ENCODE data around the gene CKLF.
"Not testable (repeated sequence)": the region's sequence is repeated elsewhere in the genome, so short reads cannot be mapped to it uniquely, and the experiment has no call there.

The CKLF gene

DNA sequence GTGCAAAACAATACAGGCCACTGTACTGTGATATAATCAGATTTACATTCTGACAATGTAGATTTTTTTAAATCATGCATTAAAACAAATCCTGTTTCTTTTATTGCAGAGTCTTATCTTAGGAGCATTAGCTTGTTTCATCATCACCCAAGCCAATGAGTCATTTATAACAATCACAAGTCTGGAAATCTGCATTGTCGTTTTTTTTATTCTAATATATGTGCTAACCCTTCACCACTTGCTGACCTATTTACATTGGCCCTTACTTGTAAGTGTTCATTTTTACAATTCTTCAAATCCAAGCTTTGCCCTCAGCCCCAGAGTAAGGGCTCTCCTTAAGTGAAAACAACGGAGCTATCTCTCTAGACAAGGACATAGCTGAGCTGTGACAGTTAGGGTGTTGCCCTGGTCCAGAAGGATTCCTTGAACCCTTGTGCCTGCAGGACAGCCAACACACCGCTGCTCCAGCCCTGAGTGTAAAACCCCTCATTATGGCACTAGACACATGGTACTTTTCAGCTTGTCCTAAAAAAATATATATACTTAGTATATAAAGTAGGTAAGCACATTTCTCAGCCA lies 17.5 kb downstream of the CKLF start:
- no peak for DNase-seq (ENCODE audit: low read depth)

DNA sequence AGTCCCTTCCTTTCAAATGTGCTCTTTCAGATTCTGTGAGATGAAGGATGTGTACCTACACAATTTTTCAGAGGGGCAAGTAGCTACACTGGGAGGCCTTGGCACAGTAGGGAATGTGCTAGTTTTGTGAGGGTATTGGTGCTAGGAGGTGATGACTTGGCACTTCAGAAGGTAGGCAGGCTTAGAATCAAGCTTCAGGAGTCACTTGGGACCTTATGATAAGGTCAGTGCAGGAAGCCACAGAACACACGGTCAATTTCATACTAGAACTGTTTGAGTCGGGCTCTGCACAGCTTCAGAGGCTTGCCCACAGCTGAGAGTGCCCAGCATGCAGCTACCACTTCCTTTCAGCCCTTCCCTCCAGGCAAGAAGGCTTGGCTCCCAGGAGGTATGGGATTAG lies 20.0 kb downstream of the CKLF start:
- no peak for DNase-seq (ENCODE audit: low read depth)

- no peak for DNase-seq (ENCODE audit: low read depth)
These were observed 21.7 kb downstream of the CKLF start for GRCh38 chr16:66574081-66574480.

GRCh38 chr16:66574531-66574930 lies 22.2 kb downstream of the CKLF start:
- DNase-seq (ENCODE audit: low read depth) = no peak

DNA sequence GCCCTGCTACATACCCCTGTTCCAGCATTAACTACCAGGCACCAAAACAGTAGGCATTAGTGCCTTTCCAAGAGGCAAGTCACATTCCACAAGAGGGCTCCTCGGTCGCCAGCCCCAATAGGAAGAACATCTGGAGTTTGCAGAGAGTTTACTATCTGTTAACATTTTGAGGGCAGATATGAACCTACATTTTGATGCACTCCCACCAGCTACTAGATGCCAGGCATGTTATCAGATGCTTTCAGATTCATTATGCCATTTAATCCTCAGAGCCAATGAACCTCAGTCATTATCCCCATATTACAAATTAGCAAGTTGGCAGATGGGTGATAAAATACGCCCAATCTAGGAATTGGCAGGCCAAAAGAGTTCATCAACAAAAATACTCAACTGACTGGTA lies 22.7 kb downstream of the CKLF start:
- DNase-seq (ENCODE audit: low read depth) = no peak

DNA sequence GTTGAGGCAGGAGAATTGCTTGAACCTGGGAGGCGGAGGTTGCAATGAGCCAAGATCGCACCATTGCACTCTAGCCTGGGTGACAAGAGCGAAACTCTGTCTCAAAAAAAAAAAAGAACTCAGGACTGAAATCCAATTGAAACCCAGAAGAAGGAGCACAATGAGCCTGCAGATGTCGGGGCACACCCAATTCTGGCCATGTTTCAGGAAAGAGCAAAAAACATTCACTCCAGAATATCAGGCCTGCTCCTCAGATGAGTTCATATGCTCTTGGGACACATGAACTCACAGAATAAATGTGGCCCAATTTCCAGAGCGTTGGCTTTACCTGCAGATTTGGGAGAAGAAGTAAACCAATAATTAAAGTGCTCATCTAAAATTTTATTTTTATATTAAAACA lies 23.9 kb downstream of the CKLF start:
- no peak for DNase-seq (ENCODE audit: low read depth)

- DNase-seq (ENCODE audit: low read depth) = no peak
These were observed 26.5 kb downstream of the CKLF start, which contains the start of gene CMTM2 for GRCh38 chr16:66578651-66579531. Gene CMTM2 (plus strand): TSS chr16:66579463. CDS start chr16:66579608, 145 bp downstream.

GRCh38 chr16:66580605-66581209 lies 28.3 kb downstream of the CKLF start:
- DNase-seq (ENCODE audit: low read depth) = peak; percentile 54

DNA sequence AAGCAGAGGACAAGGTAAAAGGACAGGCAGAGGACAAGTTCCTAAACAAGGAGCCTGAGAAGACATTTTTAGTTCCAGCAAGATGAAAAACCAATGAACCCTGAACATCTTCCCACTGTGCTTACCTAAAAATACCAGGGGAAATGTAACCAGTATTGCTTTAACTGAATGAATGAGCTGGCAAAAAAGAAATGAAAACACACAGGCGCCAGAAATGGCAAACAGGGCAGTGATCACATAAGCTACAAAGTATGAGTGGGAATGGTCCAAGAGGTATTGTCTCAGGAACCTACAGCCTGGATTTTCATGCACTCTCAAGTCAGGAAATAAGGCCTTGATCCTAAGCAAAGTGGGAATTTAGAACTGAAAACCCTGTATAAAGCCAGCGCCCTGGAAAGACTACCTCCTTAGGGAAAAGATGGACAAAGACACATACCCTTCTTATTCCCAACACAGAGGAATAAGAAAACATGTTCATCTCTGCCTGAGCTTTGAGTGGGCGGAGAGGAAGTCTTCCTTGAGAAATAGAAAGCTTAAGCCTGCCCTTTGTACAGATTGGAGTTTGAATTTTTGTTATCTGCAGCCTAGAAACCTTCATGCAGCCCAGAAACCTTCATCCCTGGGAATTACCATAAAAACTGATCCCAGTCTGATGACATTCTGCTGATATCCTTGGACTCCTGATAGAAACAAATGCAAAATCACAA lies 29.0 kb downstream of the CKLF start:
- DNase-seq (ENCODE audit: low read depth) = no peak

DNA sequence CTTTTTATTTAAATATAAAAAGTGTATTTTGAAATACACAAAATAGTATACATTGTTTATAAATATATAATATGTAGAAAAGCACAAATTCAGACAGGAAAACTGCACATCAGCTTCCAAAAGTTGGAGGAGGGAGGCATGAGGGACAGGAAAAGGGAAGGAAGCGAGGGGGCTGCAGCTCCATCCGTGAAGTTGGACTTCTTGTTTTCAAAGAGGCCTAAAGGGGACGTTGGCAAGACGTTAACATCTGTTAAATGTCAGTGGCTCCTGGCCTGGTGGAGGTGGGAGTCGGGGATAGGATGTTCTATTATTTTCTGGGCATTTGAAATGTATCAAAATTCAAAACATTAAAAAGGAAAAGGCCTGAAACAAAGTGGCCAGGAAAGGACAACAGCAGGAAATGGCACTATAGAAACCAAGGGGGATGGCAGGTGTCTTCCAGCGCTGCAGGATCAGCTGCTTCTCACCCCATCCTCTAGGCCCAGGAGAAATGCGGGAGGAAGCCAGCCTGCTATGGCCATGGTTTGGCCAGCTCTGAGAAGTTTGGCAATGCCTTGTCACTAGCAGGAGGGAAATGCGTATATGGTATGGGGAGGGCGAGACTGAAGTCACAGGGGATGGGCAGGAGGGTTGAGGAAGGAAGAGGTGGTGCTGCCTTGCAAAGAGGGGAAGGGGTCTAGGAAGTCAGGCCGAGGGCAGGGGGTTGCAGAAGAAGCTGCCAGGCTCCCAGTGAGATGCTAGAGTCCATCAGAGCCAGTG lies 33.3 kb downstream of the CKLF start:
- no peak for DNase-seq (ENCODE audit: low read depth)

DNA sequence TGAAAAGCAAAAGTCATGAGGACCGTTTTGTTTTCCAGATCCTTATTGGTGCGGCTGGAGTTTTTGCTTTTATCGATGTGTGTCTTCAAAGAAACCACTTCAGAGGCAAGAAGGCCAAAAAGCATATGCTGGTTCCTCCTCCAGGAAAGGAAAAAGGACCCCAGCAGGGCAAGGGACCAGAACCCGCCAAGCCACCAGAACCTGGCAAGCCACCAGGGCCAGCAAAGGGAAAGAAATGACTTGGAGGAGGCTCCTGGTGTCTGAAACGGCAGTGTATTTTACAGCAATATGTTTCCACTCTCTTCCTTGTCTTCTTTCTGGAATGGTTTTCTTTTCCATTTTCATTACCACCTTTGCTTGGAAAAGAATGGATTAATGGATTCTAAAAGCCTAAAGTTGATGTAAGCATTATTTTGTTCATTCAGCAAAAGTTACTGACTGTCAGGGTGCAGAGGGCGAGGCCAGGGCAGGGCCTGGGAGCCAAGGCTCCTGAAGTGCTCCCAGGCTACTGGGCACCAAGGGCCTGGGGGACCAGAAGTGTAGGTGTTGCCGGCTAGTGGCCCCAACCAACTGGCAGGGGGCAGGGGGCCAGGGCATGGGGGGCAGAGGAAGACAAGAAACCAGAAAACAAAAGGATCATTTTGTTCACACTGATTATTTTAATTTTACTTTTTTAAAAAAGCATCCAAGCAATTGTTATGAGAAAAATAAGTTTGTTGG lies 35.7 kb downstream of the CKLF start:
- no peak for DNase-seq (ENCODE audit: low read depth)

DNA sequence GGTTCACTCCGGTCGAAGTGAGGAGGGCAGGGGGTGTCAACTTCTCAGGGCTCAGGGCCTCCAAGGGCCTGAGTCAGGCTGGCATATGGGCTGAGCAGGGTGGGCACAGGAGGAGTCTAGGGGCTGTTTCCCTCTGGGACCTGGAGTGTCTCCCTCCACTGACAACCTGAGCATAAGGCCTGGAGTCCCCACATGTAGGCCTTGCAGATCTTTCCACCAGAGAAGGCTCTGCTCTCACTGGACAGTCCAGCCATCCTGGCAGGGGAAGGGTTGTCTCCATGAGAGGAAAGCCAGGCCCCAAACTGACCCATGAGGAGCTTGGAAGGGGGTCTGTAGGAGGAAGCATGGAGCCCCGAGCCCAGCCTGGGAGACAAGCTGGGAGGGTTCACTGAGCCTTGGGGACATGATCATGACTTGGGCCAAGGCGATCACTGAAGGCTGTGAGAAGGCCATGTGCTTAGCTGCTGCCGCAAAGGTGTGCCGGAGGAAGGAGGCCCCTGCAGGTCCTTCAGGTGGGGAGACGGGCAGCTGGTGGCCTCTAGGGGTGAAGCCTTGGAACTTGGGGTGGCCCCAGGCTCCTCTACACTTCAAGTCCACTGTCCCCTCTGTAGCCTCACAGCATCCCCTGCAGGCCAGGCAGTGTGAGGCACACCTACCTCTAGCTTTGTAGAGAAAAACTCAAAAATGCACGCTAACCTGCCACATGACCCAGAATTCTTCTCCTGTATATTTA lies 36.8 kb downstream of the CKLF start:
- no peak for DNase-seq (ENCODE audit: low read depth)

- DNase-seq (ENCODE audit: low read depth) = no peak
These were observed 37.9 kb downstream of the CKLF start for GRCh38 chr16:66590322-66590721.

DNA sequence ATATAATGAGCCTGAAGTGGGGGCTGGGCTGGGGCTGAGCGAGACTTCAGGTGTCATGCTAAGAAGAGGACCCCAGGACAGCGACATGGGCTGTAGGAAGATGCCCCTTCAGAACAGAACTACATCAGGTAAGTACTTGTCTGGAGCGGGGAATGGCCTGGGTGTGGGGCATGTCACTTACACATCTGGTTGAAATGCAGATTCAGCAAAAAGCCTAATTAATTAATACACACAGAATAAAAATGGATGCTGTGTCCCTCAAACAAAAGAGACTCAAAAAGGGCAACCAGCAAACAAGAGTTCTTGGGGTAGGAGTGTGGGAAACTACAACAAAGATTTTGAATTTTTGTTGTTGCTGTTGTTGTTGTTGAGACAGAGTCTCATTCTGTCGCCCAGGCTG lies 38.6 kb downstream of the CKLF start:
- DNase-seq (ENCODE audit: low read depth) = no peak

- DNase-seq (ENCODE audit: low read depth) = no peak
These were observed 39.9 kb downstream of the CKLF start for GRCh38 chr16:66592241-66592640.

GRCh38 chr16:66592814-66593213 lies 40.4 kb downstream of the CKLF start:
- DNase-seq (ENCODE audit: low read depth) = no peak

- DNase-seq (ENCODE audit: low read depth) = no peak
These were observed 42.4 kb downstream of the CKLF start for GRCh38 chr16:66594739-66595138.

DNA sequence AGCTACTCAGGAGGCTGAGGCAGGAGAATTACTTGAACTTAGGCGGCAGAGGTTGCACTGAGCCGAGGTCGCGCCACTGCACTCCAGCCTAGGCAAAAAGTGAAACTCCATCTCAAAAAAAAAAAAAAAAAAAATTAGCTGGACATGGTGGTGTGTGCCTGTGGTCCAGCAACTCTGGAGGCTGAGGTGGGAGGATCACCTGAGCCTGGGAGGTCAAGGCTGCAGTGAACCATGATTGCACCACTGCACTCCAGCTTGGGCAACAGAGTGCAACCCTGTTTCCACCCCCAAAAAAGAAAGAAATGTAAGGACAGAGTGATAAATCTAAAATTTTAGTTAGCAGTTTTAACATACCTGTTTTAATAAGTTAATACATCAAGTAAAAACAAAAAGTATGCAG lies 44.2 kb downstream of the CKLF start:
- DNase-seq (ENCODE audit: low read depth) = not testable (repeated sequence)

DNA sequence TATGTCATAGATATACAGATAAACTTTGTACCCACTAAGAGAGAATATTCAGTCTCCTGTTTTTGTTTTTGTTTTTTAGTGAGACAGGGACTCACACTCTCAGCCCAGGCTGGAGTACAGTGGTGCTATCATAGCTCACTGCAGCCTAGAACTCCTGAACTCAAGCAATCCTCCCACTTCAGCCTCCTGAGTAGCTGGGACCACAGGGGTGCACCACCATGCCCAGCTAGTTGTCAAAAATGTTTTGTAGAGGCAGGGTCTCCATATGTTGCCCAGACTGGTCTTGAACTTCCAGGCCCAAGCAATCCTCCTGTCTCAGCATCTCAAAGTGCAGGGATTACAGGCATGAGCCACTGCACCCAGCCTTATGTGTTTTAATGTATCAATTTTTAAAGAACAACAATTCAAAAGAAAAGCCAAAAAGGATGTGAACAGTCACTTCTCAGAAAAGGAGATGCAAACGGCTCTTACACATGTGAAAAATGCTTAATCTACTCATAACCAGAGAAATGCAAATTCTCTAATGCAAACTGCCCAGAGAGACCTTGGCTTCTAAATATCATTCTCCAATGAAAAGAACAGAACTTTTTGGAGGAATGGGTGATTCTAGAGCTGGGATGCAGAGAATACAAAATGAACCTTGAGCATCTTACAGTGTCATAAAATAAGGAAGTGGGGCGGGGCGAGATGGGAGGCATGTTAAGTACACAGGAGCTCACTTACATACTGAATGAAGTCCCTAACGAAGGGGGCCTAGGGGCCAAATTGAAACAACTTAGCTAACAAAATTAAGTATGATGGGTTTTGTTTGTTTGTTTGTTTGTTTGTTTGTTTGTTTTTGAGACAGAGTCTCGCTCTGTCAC lies 44.8 kb downstream of the CKLF start:
- no peak for DNase-seq (ENCODE audit: low read depth)
